CD1c-positive myeloid dendritic cell (primary cell): ENCODE results near the gene UXT.

Experiments
- DNase-seq: peaks from one replicate; pipeline ENCODE4 v3.0.0-alpha.2; 2016; ENCODE audit errors: extremely low spot score

The UXT gene

GRCh38 chrX:47649781-47650163 is 9.2 kb downstream of the UXT start:
- DNase-seq, result no peak

- DNase-seq, result no peak
Observed at GRCh38 chrX:47649271-47649670, 9.7 kb downstream of the UXT start.

GRCh38 chrX:47648376-47648775 is 10.6 kb downstream of the UXT start:
- no peak for DNase-seq

- DNase-seq, result no peak
Observed at GRCh38 chrX:47646636-47647035, 12.3 kb downstream of the UXT start.

GRCh38 chrX:47645530-47645929 is 13.4 kb downstream of the UXT start:
- no peak for DNase-seq

GRCh38 chrX:47644557-47645091 is 14.4 kb downstream of the UXT start:
- DNase-seq, result peak; percentile 3

GRCh38 chrX:47643926-47644325 is 15.1 kb downstream of the UXT start:
- DNase-seq, result peak; percentile 39

GRCh38 chrX:47638816-47639215 is 20.2 kb downstream of the UXT start:
- no peak for DNase-seq

GRCh38 chrX:47637546-47638195 is 21.3 kb downstream of the UXT start:
- peak; percentile 75 for DNase-seq

GRCh38 chrX:47634871-47635575 is 24.0 kb downstream of the UXT start:
- DNase-seq, result peak; percentile 8

GRCh38 chrX:47633689-47634590 is 25.0 kb downstream of the UXT start:
- peak; percentile 70 for DNase-seq

- DNase-seq, result peak; percentile 80
Observed at GRCh38 chrX:47632666-47633065, 26.3 kb downstream of the UXT start.

- DNase-seq, result no peak
Observed at GRCh38 chrX:47631676-47632075, 27.3 kb downstream of the UXT start.

- DNase-seq, result peak; percentile 50
Observed at GRCh38 chrX:47629419-47630200, 29.4 kb downstream of the UXT start, which contains the start of gene CFP. Gene CFP, minus strand, starts transcription at chrX:47629930. Its CDS starts 86 bp downstream, at chrX:47629844.

- peak; percentile 35 for DNase-seq
Observed at GRCh38 chrX:47628982-47629381, 30.0 kb downstream of the UXT start.

- DNase-seq, result no peak
Observed at GRCh38 chrX:47625365-47625764, 33.6 kb downstream of the UXT start.

- peak; percentile 50 for DNase-seq
Observed at GRCh38 chrX:47623540-47624027, 35.4 kb downstream of the UXT start.

GRCh38 chrX:47621851-47622250 is 37.1 kb downstream of the UXT start:
- DNase-seq, result no peak

GRCh38 chrX:47620303-47620685 is 38.7 kb downstream of the UXT start:
- no peak for DNase-seq

- peak; percentile 86 for DNase-seq
Observed at GRCh38 chrX:47619486-47620302, 39.3 kb downstream of the UXT start, which contains the start of gene SYN1. Gene SYN1, minus strand, starts transcription at chrX:47619857. Its CDS starts 129 bp downstream, at chrX:47619728.
